Type B pancreatic cell (in vitro differentiated cells): ENCODE results near the gene SSRP1. TPM values are rescaled to one million over a fixed set of nuclear protein-coding genes. Genes with fewer than 3 reads are reported as not detected.
"Not testable (repeated sequence)": the region's sequence is repeated elsewhere in the genome, so short reads cannot be mapped to it uniquely, and the experiment has no call there.

Experiments used
- DNase-seq: peaks from one replicate; pipeline ENCODE4 v3.0.0; 2021; ENCODE audit warnings: mixed read lengths; ENCODE audit not compliant: unreplicated experiment; ENCODE audit errors: extremely low spot score
- H3K27ac Mint-ChIP-seq: 2 replicates; pipeline ENCODE4 v1.8.0; 2021; ENCODE audit warnings: mild to moderate bottlenecking, mixed read lengths
- H3K27me3 Mint-ChIP-seq: 2 replicates; pipeline ENCODE4 v1.8.0; 2021; ENCODE audit warnings: mixed read lengths
- H3K36me3 Mint-ChIP-seq: 2 replicates; pipeline ENCODE4 v1.8.0; 2021; ENCODE audit warnings: mixed read lengths
- H3K4me1 Mint-ChIP-seq: one replicate; pipeline ENCODE4 v1.8.0; 2021; ENCODE audit warnings: mixed read lengths; ENCODE audit not compliant: unreplicated experiment
- H3K4me3 Mint-ChIP-seq: 2 replicates; pipeline ENCODE4 v1.8.0; 2021; ENCODE audit warnings: mild to moderate bottlenecking, mixed read lengths
- H3K9me3 Mint-ChIP-seq: 2 replicates; pipeline ENCODE4 v1.8.0; 2021; ENCODE audit warnings: mixed read lengths
- total RNA-seq: library from RNA; stranded (reverse); gene quantifications from 2 replicates; pipeline ENCODE4 v1.2.1, GENCODE V29; 2021; ENCODE audit warnings: low replicate concordance
- TF ChIP-seq, protein P1 (sequence below): fragments of 200-600 bp; sonication (generic); conservative IDR thresholded peaks from 2 replicates; pipeline ENCODE4 v1.5.0; 2021; ENCODE audit warnings: antibody characterized with exemption, mild to moderate bottlenecking

The SSRP1 gene
- total RNA-seq, 1 donor from 2014 or later = 164 TPM

DNA sequence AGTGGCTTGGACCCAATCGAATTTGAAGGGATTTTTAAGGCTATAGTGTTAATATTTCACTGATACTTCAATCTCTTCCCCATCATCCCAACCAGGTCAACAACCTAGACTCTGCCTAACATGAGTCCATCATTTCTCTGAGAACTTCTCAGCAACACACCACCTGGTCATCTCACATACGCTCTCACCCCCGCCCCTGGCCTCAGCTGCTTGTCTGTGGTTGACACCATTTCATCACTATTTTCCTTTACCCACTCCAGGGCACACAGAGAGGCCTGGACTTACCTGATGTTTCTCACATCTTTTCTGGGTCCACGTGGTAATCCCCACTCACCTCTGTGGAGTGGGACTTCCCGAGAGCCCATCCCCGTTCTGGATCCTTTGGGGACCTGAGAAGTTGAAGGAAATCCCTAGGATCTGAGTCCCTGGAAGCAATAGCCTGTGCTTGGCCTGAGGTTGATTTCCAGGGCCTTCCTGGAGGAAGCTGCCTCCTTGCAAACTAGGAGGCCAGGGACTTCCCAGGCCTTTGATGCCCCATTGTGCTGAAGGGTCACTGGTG, 5.6 kb upstream of the SSRP1 start:
- TF ChIP-seq, protein P1, sequence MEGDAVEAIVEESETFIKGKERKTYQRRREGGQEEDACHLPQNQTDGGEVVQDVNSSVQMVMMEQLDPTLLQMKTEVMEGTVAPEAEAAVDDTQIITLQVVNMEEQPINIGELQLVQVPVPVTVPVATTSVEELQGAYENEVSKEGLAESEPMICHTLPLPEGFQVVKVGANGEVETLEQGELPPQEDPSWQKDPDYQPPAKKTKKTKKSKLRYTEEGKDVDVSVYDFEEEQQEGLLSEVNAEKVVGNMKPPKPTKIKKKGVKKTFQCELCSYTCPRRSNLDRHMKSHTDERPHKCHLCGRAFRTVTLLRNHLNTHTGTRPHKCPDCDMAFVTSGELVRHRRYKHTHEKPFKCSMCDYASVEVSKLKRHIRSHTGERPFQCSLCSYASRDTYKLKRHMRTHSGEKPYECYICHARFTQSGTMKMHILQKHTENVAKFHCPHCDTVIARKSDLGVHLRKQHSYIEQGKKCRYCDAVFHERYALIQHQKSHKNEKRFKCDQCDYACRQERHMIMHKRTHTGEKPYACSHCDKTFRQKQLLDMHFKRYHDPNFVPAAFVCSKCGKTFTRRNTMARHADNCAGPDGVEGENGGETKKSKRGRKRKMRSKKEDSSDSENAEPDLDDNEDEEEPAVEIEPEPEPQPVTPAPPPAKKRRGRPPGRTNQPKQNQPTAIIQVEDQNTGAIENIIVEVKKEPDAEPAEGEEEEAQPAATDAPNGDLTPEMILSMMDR = no peak
- DNase-seq = no peak
- Mint-ChIP-seq H3K36me3 (no peaks in the 10 kb centered on the region), H3K9me3 (no peaks in the 10 kb centered on the region), H3K27ac (no peak overlapping the region), H3K4me3 (no peak overlapping the region), H3K4me1 (peaks cover 48% of the 10 kb centered on the region), H3K27me3 (peaks cover 3% of the 10 kb centered on the region)

DNA sequence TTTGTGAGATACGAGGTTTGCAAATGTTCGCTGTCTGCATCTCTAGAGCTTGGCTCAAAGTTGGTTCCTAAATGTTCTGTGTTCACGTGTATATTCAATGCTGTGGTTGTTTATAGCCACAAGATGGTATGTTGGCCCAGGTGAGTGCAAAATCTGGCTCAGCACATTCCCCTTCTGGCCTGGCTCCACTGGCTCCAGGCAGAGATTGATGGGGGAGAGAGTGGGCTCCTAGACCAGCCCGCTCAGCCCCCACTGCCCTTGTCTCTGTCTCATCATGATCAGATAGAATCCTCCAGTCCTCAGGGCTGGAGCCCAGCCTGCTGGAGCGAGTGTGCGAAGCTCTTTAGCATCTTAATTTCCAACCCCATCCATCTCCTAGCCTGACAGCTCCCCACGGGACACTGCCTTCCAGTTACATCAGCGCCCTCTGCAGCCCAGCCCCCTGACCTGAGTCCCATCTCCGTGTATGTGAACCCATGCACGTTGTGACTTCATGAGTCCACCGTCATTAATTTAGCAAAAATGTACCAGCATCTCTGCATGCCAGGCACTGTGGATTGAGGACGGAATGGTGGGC, 4.4 kb upstream of the SSRP1 start:
- peaks cover 48% of the 10 kb centered on the region for H3K4me1 Mint-ChIP-seq
- peak overlapping the region; percentile 82 for H3K27ac Mint-ChIP-seq
- H3K9me3 Mint-ChIP-seq = no peaks in the 10 kb centered on the region
- peaks cover 3% of the 10 kb centered on the region for H3K27me3 Mint-ChIP-seq
- no peak for DNase-seq
- no peaks in the 10 kb centered on the region for H3K36me3 Mint-ChIP-seq
- TF ChIP-seq, protein P1 = peak; percentile 18
- H3K4me3 Mint-ChIP-seq = peak overlapping the region; percentile 39

- Mint-ChIP-seq H3K36me3 (peaks cover 2% of the 10 kb centered on the region), H3K9me3 (no peaks in the 10 kb centered on the region), H3K27me3 (peaks cover 3% of the 10 kb centered on the region), H3K27ac (peak overlapping the region; percentile 82), H3K4me1 (peaks cover 56% of the 10 kb centered on the region), H3K4me3 (peak overlapping the region; percentile 27)
- TF ChIP-seq, protein P1 = no peak
- no peak for DNase-seq
These were observed 3.6 kb upstream of the SSRP1 start for GRCh38 chr11:57339328-57339727.

DNA sequence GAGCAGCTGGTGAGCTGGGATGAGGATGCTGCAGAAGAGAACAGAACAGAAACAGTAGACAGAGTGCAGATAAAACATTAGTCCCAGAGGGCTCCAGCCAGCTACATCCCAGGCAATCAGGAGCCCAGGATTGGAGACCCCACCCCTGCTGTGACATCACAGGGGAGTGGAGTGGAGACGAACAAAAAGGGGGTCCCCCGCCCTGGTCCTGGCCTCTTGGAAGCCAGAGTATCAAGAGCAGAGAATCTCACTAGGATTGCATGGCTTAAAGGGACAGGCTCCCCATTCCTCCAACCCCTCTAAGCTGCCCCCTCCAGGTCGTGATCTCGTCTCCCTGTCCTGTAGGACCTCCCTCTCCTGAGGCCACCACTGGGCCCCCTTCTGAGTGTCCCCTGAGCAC, 2.5 kb upstream of the SSRP1 start, which contains the start of gene P2RX3:
TSS of gene P2RX3 (plus strand) at position 211 of the 400 bp plus-strand sequence. CDS start 199 bp downstream, outside the sequence.
- peaks cover 54% of the 10 kb centered on the region for H3K4me1 Mint-ChIP-seq
- H3K9me3 Mint-ChIP-seq = no peaks in the 10 kb centered on the region
- peak within 1 kb of the TSS; percentile 17 for H3K4me3 Mint-ChIP-seq
- peak within 1 kb of the TSS; percentile 82 for H3K27ac Mint-ChIP-seq
- peaks cover 3% of the 10 kb centered on the region for H3K27me3 Mint-ChIP-seq
- no peak for DNase-seq
- H3K36me3 Mint-ChIP-seq = peaks cover 6% of the 10 kb centered on the region
- TF ChIP-seq, protein P1 = no peak

DNA sequence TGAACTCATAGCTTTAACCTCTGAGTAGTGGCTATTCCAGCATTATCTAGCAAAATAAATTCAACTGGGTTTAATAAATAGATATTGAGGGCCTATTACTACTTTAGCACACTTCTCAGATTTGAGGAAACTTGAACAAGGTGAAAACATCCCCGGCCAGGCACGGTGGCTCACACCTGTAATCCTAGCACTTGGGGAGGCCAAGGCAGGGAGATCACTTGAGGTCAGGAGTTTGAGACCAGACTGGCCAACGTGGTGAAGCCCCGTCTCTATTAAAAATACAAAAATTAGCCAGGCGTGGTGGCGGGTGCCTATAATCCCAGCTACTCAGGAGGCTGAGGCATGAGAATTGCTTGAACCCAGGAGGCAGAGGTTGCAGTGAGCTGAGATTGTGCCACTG, 1.2 kb upstream of the SSRP1 start:
- Mint-ChIP-seq H3K4me1 (peaks cover 49% of the 10 kb centered on the region), H3K4me3 (peak overlapping the region; percentile 95), H3K27ac (peak overlapping the region; percentile 98)
- H3K36me3 Mint-ChIP-seq, H3K27me3 Mint-ChIP-seq, DNase-seq, H3K9me3 Mint-ChIP-seq: not testable (repeated sequence)

DNA sequence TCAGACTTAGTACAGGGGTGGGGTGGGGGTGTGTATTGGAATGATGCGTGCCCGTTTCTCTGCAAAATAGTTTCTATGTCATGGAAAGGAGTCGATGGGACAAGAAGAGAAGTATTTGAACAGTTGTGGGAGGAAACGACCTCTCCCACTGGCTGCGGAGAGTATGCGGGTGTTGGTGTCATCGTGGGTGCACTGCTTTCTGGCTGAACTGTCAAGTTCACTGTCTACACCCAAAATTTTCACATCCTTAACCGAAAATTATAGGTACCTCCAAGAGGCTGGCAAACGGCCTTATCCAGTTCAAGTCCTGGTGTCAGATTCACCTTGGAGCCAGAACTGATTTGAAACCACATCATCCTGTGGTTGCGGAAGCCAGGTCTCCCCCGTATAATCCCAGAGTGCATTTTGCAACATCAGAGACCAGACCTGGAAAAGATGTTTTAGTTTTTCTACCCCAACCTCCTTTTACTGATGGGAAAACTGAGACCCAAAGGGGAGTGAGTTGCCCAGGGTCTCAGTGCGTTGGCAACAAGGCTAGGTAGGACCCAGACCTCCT, 497 bp upstream of the SSRP1 start:
- DNase-seq = no peak
- H3K4me3 Mint-ChIP-seq = peak overlapping the region; percentile 95
- TF ChIP-seq, protein P1 = no peak
- no peaks in the 10 kb centered on the region for H3K9me3 Mint-ChIP-seq
- peaks cover 8% of the 10 kb centered on the region for H3K36me3 Mint-ChIP-seq
- peaks cover 49% of the 10 kb centered on the region for H3K4me1 Mint-ChIP-seq
- peak overlapping the region; percentile 98 for H3K27ac Mint-ChIP-seq
- H3K27me3 Mint-ChIP-seq = peaks cover 3% of the 10 kb centered on the region
